Tibial artery (tissue), 4 donors: ENCODE data around the gene SLC1A3.

Experiments used
- DNase-seq, 2 donors: peaks; one replicate each; pipeline ENCODE4 v3.0.0-alpha.2; 2019
- H3K27ac ChIP-seq, 2 donors: fragments of 200-600 bp; sonication (generic) in 1 of 2; 1 replicate in 1 of 2; 2 replicates in 1 of 2; pipeline ENCODE4 v1.5.1; 2018 to 2019; ENCODE audit warnings: mild to moderate bottlenecking in 1 of 2
- H3K27me3 ChIP-seq, 2 donors: fragments of 200-600 bp; sonication (generic) in 1 of 2; one replicate each; pipeline versions ENCODE4 v1.5.1 to v1.6.0; 2016 to 2019
- H3K36me3 ChIP-seq, 3 donors: fragments of 200-600 bp; sonication (generic) in 2 of 3; one replicate each; pipeline ENCODE4 v1.5.1; 2016 to 2019; ENCODE audit warnings: mild to moderate bottlenecking in 2 of 3
- H3K4me1 ChIP-seq, 4 donors: fragments of 200-600 bp; sonication (generic) in 2 of 4; 1 replicate in 3 of 4; 2 replicates in 1 of 4; pipeline ENCODE4 v1.5.1; 2016 to 2019
- H3K4me3 ChIP-seq, 2 donors: fragments of 200-600 bp; sonication (generic) in 1 of 2; 1 replicate in 1 of 2; 2 replicates in 1 of 2; pipeline ENCODE4 v1.5.1; 2018 to 2019; ENCODE audit warnings: mild to moderate bottlenecking in 2 of 2
- H3K9me3 ChIP-seq, 3 donors: fragments of 200-600 bp; sonication (generic) in 1 of 3; one replicate each; pipeline ENCODE4 v1.5.1; 2016 to 2019
- CTCF ChIP-seq, 2 experiments: fragments of 200-600 bp in 1 of 2; fragments of 450-650 bp in 1 of 2; IDR thresholded peaks; one replicate each; pipeline ENCODE4 v1.5.1; 2017 to 2019; ENCODE audit warnings: antibody characterized with exemption in 2 of 2, mild to moderate bottlenecking in 1 of 2, moderate library complexity in 1 of 2
- intact Hi-C: fragments of 100-400 bp; cut with DNase I; formaldehyde crosslinking; loops from one replicate; pipeline ENCODE4 v1.15.0; 2023; ENCODE audit warnings: low total_unique reads

The SLC1A3 gene

GRCh38 chr5:36706662-36707061, 100.3 kb downstream of the SLC1A3 start:
- TF ChIP-seq CTCF (IDR thresholded peaks at IDR 0.05) = no peak
- no peak for DNase-seq
- Histone ChIP-seq H3K4me3 (no peak overlapping the region), H3K36me3 (no peaks in the 10 kb centered on the region), H3K4me1 (no peaks in the 10 kb centered on the region), H3K9me3 (peaks cover 0 to 7% (median 2%) of the 10 kb centered on the region in 3 donors), H3K27ac (no peak overlapping the region), H3K27me3 (no peaks in the 10 kb centered on the region)
- intact Hi-C loops = no loop called here

- H3K27ac ChIP-seq = no peak overlapping the region
- H3K4me3 ChIP-seq = no peak overlapping the region
- TF ChIP-seq CTCF (IDR thresholded peaks at IDR 0.05) = no peak
- peaks cover 0 to 7% (median 2%) of the 10 kb centered on the region in 3 donors for H3K9me3 ChIP-seq
- no peaks in the 10 kb centered on the region for H3K4me1 ChIP-seq
- intact Hi-C loops = no loop called here
- no peak for DNase-seq
- no peaks in the 10 kb centered on the region for H3K36me3 ChIP-seq
- H3K27me3 ChIP-seq = no peaks in the 10 kb centered on the region
Measured at GRCh38 chr5:36708996-36709395, 102.6 kb downstream of the SLC1A3 start.

- Histone ChIP-seq H3K27ac (no peak overlapping the region), H3K4me1 (no peaks in the 10 kb centered on the region), H3K4me3 (no peak overlapping the region), H3K36me3 (no peaks in the 10 kb centered on the region), H3K9me3 (peaks cover 0 to 7% (median 2%) of the 10 kb centered on the region in 3 donors), H3K27me3 (no peaks in the 10 kb centered on the region)
- intact Hi-C loops = no loop called here
- TF ChIP-seq CTCF (IDR thresholded peaks at IDR 0.05) = no peak
- DNase-seq = no peak
Measured at GRCh38 chr5:36710039-36710438, 103.6 kb downstream of the SLC1A3 start.

GRCh38 chr5:36712706-36713105, 106.3 kb downstream of the SLC1A3 start:
- DNase-seq = no peak
- H3K4me1 ChIP-seq = no peaks in the 10 kb centered on the region
- no peak overlapping the region for H3K27ac ChIP-seq
- no peaks in the 10 kb centered on the region for H3K36me3 ChIP-seq
- no peak for TF ChIP-seq CTCF (IDR thresholded peaks at IDR 0.05)
- peaks cover 0 to under 1% (median 0%) of the 10 kb centered on the region in 3 donors for H3K9me3 ChIP-seq
- no peak overlapping the region for H3K4me3 ChIP-seq
- intact Hi-C loops = no loop called here
- no peaks in the 10 kb centered on the region for H3K27me3 ChIP-seq

- no peaks in the 10 kb centered on the region for H3K9me3 ChIP-seq
- no peak for DNase-seq
Measured at GRCh38 chr5:36713541-36713940, 107.1 kb downstream of the SLC1A3 start.

More at GRCh38 chr5:36713541-36713940, 107.1 kb downstream of the SLC1A3 start:
- Histone ChIP-seq H3K36me3 (no peaks in the 10 kb centered on the region), H3K27me3 (no peaks in the 10 kb centered on the region), H3K27ac (no peak overlapping the region), H3K4me1 (no peaks in the 10 kb centered on the region), H3K4me3 (no peak overlapping the region)
- no peak for TF ChIP-seq CTCF (IDR thresholded peaks at IDR 0.05)
- intact Hi-C loops = no loop called here
